ENCODE results near the gene PYGB.

Gene PYGB

GRCh38 chr20:25280574-25281535 lies 33.0 kb downstream of the PYGB start:
- no peak for TF ChIP-seq SPI1 (IDR thresholded peaks at IDR 0.05; ENCODE audit: low read depth, low read length)
- no peak for DNase-seq (ENCODE audit: insufficient read length, low spot score)
- no peak for FAIRE-seq

- FAIRE-seq (no peak), DNase-seq (ENCODE audit: insufficient read length, low spot score) (no peak)
- TF ChIP-seq POLR2AphosphoS5 (IDR thresholded peaks at IDR 0.05; ENCODE audit: low read depth, low read length) (no peak), TAF1 (IDR thresholded peaks at IDR 0.05; ENCODE audit: low read depth, low read length) (no peak), SPI1 (IDR thresholded peaks at IDR 0.05; ENCODE audit: low read depth, low read length) (no peak)
These were observed 33.7 kb downstream of the PYGB start for GRCh38 chr20:25281541-25281991.

- no peak for FAIRE-seq
- no peak for DNase-seq (ENCODE audit: insufficient read length, low spot score)
- TF ChIP-seq POU2F2 (IDR thresholded peaks at IDR 0.05; ENCODE audit: low read depth, low read length) (no peak), TAF1 (IDR thresholded peaks at IDR 0.05; ENCODE audit: low read depth, low read length) (no peak), PAX5 (IDR thresholded peaks at IDR 0.05; ENCODE audit: insufficient read depth, low read length, severe bottlenecking) (no peak), POLR2AphosphoS5 (IDR thresholded peaks at IDR 0.05; ENCODE audit: low read depth, low read length) (no peak), POLR2A (IDR thresholded peaks at IDR 0.05; ENCODE audit: low read depth, low read length) (no peak), SPI1 (IDR thresholded peaks at IDR 0.05; ENCODE audit: low read depth, low read length) (no peak)
These were observed 34.3 kb downstream of the PYGB start for GRCh38 chr20:25282034-25282781.

GRCh38 chr20:25282796-25283195 lies 34.9 kb downstream of the PYGB start:
- no peak for TF ChIP-seq TAF1 (IDR thresholded peaks at IDR 0.05; ENCODE audit: low read depth, low read length)
- no peak for TF ChIP-seq POLR2A (IDR thresholded peaks at IDR 0.05; ENCODE audit: low read depth, low read length)
- TF ChIP-seq PAX5 (IDR thresholded peaks at IDR 0.05; ENCODE audit: insufficient read depth, low read length, severe bottlenecking): no peak
- FAIRE-seq (no peak), DNase-seq (ENCODE audit: insufficient read length, low spot score) (no peak)

GRCh38 chr20:25283221-25283951 lies 35.5 kb downstream of the PYGB start:
- no peak for DNase-seq (ENCODE audit: insufficient read length, low spot score)
- no peak for FAIRE-seq
- TF ChIP-seq PAX5 (IDR thresholded peaks at IDR 0.05; ENCODE audit: insufficient read depth, low read length, severe bottlenecking): no peak
- no peak for TF ChIP-seq TAF1 (IDR thresholded peaks at IDR 0.05; ENCODE audit: low read depth, low read length)
- no peak for TF ChIP-seq POLR2AphosphoS5 (IDR thresholded peaks at IDR 0.05; ENCODE audit: low read depth, low read length)
- TF ChIP-seq POU2F2 (IDR thresholded peaks at IDR 0.05; ENCODE audit: low read depth, low read length): no peak
- no peak for TF ChIP-seq POLR2A (IDR thresholded peaks at IDR 0.05; ENCODE audit: low read depth, low read length)
- no peak for TF ChIP-seq SPI1 (IDR thresholded peaks at IDR 0.05; ENCODE audit: low read depth, low read length)

- no peak for DNase-seq (ENCODE audit: insufficient read length, low spot score)
- no peak for FAIRE-seq
- TF ChIP-seq PAX5 (IDR thresholded peaks at IDR 0.05; ENCODE audit: insufficient read depth, low read length, severe bottlenecking) (no peak), SPI1 (IDR thresholded peaks at IDR 0.05; ENCODE audit: low read depth, low read length) (no peak), POU2F2 (IDR thresholded peaks at IDR 0.05; ENCODE audit: low read depth, low read length) (no peak), POLR2AphosphoS5 (IDR thresholded peaks at IDR 0.05; ENCODE audit: low read depth, low read length) (no peak), TAF1 (IDR thresholded peaks at IDR 0.05; ENCODE audit: low read depth, low read length) (no peak), POLR2A (IDR thresholded peaks at IDR 0.05; ENCODE audit: low read depth, low read length) (no peak)
These were observed 36.3 kb downstream of the PYGB start for GRCh38 chr20:25284131-25284601.

- DNase-seq (ENCODE audit: insufficient read length, low spot score): no peak
- no peak for FAIRE-seq
- TF ChIP-seq POLR2A (IDR thresholded peaks at IDR 0.05; ENCODE audit: low read depth, low read length) (no peak), SPI1 (IDR thresholded peaks at IDR 0.05; ENCODE audit: low read depth, low read length) (no peak), PAX5 (IDR thresholded peaks at IDR 0.05; ENCODE audit: insufficient read depth, low read length, severe bottlenecking) (no peak), POU2F2 (IDR thresholded peaks at IDR 0.05; ENCODE audit: low read depth, low read length) (no peak), POLR2AphosphoS5 (IDR thresholded peaks at IDR 0.05; ENCODE audit: low read depth, low read length) (no peak), TAF1 (IDR thresholded peaks at IDR 0.05; ENCODE audit: low read depth, low read length) (no peak)
These were observed 37.3 kb downstream of the PYGB start for GRCh38 chr20:25285091-25285647.

- FAIRE-seq (no peak), DNase-seq (ENCODE audit: insufficient read length, low spot score) (no peak)
- no peak for TF ChIP-seq SPI1 (IDR thresholded peaks at IDR 0.05; ENCODE audit: low read depth, low read length)
- TF ChIP-seq TAF1 (IDR thresholded peaks at IDR 0.05; ENCODE audit: low read depth, low read length): no peak
- no peak for TF ChIP-seq PAX5 (IDR thresholded peaks at IDR 0.05; ENCODE audit: insufficient read depth, low read length, severe bottlenecking)
- TF ChIP-seq POU2F2 (IDR thresholded peaks at IDR 0.05; ENCODE audit: low read depth, low read length): no peak
- TF ChIP-seq POLR2AphosphoS5 (IDR thresholded peaks at IDR 0.05; ENCODE audit: low read depth, low read length): no peak
These were observed 38.2 kb downstream of the PYGB start for GRCh38 chr20:25285856-25286798.
